Fibroblast of mammary gland (primary cell): ENCODE data around the gene PTPRK.

Experiments
- DNase-seq: peaks from one replicate; pipeline ENCODE4 v3.0.0-alpha.2; 2010; ENCODE audit warnings: low read depth
- H3K4me3 ChIP-seq: 2 replicates; pipeline ENCODE4 v1.5.1; 2011; ENCODE audit warnings: low read depth, mild to moderate bottlenecking, low read length, moderate library complexity; ENCODE audit not compliant: control insufficient read depth
- TF ChIP-seq, protein P1 (sequence below): conservative IDR thresholded peaks from 2 replicates; pipeline ENCODE4 v1.5.1; 2011; ENCODE audit warnings: low read depth, low read length, inconsistent platforms; ENCODE audit not compliant: control insufficient read depth, insufficient read depth

Gene PTPRK

GRCh38 chr6:128370072-128370471, 150.3 kb downstream of the PTPRK start:
- DNase-seq = peak; percentile 84
- TF ChIP-seq, protein P1, sequence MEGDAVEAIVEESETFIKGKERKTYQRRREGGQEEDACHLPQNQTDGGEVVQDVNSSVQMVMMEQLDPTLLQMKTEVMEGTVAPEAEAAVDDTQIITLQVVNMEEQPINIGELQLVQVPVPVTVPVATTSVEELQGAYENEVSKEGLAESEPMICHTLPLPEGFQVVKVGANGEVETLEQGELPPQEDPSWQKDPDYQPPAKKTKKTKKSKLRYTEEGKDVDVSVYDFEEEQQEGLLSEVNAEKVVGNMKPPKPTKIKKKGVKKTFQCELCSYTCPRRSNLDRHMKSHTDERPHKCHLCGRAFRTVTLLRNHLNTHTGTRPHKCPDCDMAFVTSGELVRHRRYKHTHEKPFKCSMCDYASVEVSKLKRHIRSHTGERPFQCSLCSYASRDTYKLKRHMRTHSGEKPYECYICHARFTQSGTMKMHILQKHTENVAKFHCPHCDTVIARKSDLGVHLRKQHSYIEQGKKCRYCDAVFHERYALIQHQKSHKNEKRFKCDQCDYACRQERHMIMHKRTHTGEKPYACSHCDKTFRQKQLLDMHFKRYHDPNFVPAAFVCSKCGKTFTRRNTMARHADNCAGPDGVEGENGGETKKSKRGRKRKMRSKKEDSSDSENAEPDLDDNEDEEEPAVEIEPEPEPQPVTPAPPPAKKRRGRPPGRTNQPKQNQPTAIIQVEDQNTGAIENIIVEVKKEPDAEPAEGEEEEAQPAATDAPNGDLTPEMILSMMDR = peak; percentile 20
- no peak overlapping the region for H3K4me3 ChIP-seq

GRCh38 chr6:128368213-128368944, 152.0 kb downstream of the PTPRK start:
- TF ChIP-seq, protein P1 = no peak
- H3K4me3 ChIP-seq = no peak overlapping the region
- DNase-seq = no peak

GRCh38 chr6:128367437-128367836, 153.0 kb downstream of the PTPRK start:
- peak; percentile 12 for DNase-seq
- TF ChIP-seq, protein P1 = no peak
- no peak overlapping the region for H3K4me3 ChIP-seq

GRCh38 chr6:128365520-128366160, 154.8 kb downstream of the PTPRK start:
- no peak for DNase-seq
- H3K4me3 ChIP-seq = no peak overlapping the region
- TF ChIP-seq, protein P1 = no peak

- TF ChIP-seq, protein P1 = no peak
- no peak overlapping the region for H3K4me3 ChIP-seq
These were observed 155.5 kb downstream of the PTPRK start for GRCh38 chr6:128364766-128365519.

DNA sequence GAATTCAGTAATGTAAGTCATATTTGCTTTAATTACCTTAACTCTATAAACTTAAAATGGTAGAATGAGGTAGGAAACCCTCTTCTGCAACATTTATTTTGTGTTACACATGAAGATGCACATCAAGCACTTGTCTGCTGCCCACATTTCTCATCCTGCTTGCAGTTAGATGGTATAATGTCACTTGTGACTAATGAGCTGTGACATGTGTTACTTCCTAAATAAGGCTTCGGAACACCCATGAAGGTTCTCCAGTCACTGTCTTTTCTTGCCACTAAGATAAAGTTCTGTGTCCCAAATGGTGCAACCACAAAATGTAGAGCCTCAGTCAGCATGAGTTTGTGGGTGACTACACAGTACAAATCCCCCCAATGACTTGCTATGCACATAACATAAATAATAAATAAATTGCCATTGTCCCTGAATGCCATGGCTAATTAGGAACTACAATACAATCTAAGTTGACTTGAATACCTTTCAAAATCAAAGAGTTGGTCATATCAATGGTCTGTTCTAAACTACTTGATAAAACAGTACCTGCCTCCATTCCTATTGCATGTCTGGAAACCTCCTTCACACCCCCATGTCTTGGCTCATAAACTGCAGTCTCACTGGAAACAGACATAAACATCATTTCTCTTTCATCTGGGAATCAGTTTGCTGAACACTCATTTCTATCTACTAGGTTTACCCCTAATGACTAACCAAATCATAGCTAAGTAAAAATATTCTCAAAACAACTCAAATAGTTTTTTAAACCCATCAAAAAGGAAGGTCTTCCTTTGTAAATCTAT, 157.2 kb downstream of the PTPRK start:
- H3K4me3 ChIP-seq = no peak overlapping the region
- no peak for DNase-seq
- TF ChIP-seq, protein P1 = no peak

More at GRCh38 chr6:128364766-128365519, 155.5 kb downstream of the PTPRK start:
- no peak for DNase-seq
